NCI-H1417 treated with DMSO at 0.1 percent for 48 hours (cell line): Measurements from ENCODE around the gene ALDH16A1.

ENCODE experiments used
- DNase-seq: peaks from one replicate; lab custom pipeline; 2025; lab: John Stamatoyannopoulos, UW

The ALDH16A1 gene

DNA sequence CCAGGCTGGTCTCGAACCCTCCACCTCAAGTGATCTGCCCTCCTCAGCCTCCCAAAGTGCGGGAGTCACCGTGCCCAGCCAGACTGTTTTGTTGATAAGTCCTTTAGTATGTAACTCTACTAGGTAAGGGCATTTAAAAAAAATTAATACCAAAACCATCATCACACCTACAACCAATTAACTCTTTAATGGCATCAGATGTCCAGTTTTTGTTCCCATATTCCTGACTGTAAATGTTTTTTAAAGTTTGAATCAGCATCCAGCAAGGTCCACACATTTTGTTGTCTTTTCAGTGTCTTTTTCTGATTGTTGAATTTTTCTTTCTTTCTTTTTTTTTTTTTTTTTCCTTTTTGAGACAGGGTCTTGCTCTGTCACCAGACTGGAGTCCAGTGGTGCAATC, 65.0 kb downstream of the ALDH16A1 start:
- no peak for DNase-seq
